ENCODE data around the gene DMXL2. TPM values are rescaled to one million over a fixed set of nuclear protein-coding genes. Genes with fewer than 3 reads are reported as not detected.
"Not testable (repeated sequence)": the region's sequence is repeated elsewhere in the genome, so short reads cannot be mapped to it uniquely, and the experiment has no call there.

DMXL2 gene
- total and polyA plus RNA-seq, 2 experiments from 2014 or later: 10.5 to 31.4 TPM

DNA sequence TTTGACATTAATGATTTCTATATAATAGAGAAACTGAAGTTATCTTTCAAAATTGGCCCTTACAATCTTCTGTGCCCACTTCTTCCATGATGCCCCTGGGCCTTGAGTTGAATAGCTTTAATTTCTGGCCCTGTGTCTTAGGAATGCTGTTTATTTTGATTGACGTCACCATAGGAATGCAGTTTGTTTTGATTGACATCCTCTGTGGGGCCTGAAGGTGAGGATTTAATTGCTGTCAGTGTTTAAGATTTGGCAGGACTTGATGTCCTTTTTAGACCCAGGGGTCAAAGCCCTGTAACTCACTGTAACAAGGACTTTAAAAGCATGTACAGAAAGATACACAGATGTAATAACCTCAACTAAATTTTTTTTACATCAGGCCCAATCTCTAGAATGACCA is 197.8 kb downstream of the DMXL2 start:
- DNase-seq (ENCODE audit: low spot score): no peak
- WGBS (ENCODE audit: low lambda C conversion rate, missing lambda C conversion rate): 56% methylated on average over 1 of the region's 1 CpG
- H3K27me3 ChIP-seq: no peaks in the 10 kb centered on the region
- no peaks in the 10 kb centered on the region for H4K20me1 ChIP-seq (ENCODE audit: insufficient read depth, poor library complexity, severe bottlenecking)
- no peaks in the 10 kb centered on the region for H3K4me1 ChIP-seq (ENCODE audit: insufficient read depth)
- no peak overlapping the region for H3K4me3 ChIP-seq
- no peak overlapping the region for H3K4me2 ChIP-seq
- no peak overlapping the region for H2AFZ ChIP-seq
- H3K27ac ChIP-seq: no peak overlapping the region
- TF ChIP-seq EZH2phosphoT487 (IDR thresholded peaks at IDR 0.05; ENCODE audit: low read depth, severe bottlenecking, unreplicated experiment) (no peak), EZH2 (IDR thresholded peaks at IDR 0.05; ENCODE audit: borderline replicate concordance) (no peak)
- TF ChIP-seq, protein P1, sequence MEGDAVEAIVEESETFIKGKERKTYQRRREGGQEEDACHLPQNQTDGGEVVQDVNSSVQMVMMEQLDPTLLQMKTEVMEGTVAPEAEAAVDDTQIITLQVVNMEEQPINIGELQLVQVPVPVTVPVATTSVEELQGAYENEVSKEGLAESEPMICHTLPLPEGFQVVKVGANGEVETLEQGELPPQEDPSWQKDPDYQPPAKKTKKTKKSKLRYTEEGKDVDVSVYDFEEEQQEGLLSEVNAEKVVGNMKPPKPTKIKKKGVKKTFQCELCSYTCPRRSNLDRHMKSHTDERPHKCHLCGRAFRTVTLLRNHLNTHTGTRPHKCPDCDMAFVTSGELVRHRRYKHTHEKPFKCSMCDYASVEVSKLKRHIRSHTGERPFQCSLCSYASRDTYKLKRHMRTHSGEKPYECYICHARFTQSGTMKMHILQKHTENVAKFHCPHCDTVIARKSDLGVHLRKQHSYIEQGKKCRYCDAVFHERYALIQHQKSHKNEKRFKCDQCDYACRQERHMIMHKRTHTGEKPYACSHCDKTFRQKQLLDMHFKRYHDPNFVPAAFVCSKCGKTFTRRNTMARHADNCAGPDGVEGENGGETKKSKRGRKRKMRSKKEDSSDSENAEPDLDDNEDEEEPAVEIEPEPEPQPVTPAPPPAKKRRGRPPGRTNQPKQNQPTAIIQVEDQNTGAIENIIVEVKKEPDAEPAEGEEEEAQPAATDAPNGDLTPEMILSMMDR (IDR thresholded peaks at IDR 0.05; ENCODE audit: poor library complexity): no peak
- H3K9me2 ChIP-seq (replicated peaks; ENCODE audit: insufficient read depth): no peaks in the 10 kb centered on the region
- H3K36me3 ChIP-seq (replicated peaks; ENCODE audit: insufficient read depth, low read depth): no peaks in the 10 kb centered on the region
- H3K9me3 ChIP-seq (ENCODE audit: low read depth): no peaks in the 10 kb centered on the region
- H3K79me2 ChIP-seq: no peaks in the 10 kb centered on the region

DNA sequence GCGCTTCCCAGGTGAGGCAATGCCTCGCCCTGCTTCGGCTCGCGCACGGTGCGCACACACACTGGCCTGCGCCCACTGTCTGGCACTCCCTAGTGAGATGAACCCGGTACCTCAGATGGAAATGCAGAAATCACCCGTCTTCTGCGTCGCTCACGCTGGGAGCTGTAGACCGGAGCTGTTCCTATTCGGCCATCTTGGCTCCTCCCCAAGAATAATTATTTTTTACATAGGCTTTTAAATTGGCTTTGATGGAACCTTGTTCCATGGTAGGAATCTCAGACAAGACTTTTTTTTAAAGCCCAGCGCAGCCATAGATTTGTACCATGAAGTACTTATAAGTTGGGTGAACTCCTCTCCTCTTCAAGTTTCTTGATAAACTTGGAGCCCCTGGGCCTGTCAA is 199.5 kb downstream of the DMXL2 start:
- not testable (repeated sequence) for H3K9me2 ChIP-seq (replicated peaks; ENCODE audit: insufficient read depth); H3K79me2 ChIP-seq; H2AFZ ChIP-seq; H3K36me3 ChIP-seq (replicated peaks; ENCODE audit: insufficient read depth, low read depth); DNase-seq (ENCODE audit: low spot score); H3K27me3 ChIP-seq; H3K4me3 ChIP-seq; H3K9me3 ChIP-seq (ENCODE audit: low read depth); H3K4me2 ChIP-seq; H4K20me1 ChIP-seq (ENCODE audit: insufficient read depth, poor library complexity, severe bottlenecking); H3K27ac ChIP-seq; H3K4me1 ChIP-seq (ENCODE audit: insufficient read depth)
- WGBS (ENCODE audit: low lambda C conversion rate, missing lambda C conversion rate): 99% methylated on average over 7 of the region's 16 CpGs

- Histone ChIP-seq H3K27ac (no peak overlapping the region), H2AFZ (no peak overlapping the region), H3K9me3 (ENCODE audit: low read depth) (no peaks in the 10 kb centered on the region), H3K4me3 (no peak overlapping the region), H3K27me3 (no peaks in the 10 kb centered on the region), H3K4me2 (no peak overlapping the region), H3K79me2 (no peaks in the 10 kb centered on the region), H3K36me3 (replicated peaks; ENCODE audit: insufficient read depth, low read depth) (no peaks in the 10 kb centered on the region), H3K4me1 (ENCODE audit: insufficient read depth) (no peaks in the 10 kb centered on the region), H4K20me1 (ENCODE audit: insufficient read depth, poor library complexity, severe bottlenecking) (no peaks in the 10 kb centered on the region), H3K9me2 (replicated peaks; ENCODE audit: insufficient read depth) (no peaks in the 10 kb centered on the region)
- no peak for DNase-seq (ENCODE audit: low spot score)
- TF ChIP-seq EZH2phosphoT487 (IDR thresholded peaks at IDR 0.05; ENCODE audit: low read depth, severe bottlenecking, unreplicated experiment) (no peak), EZH2 (IDR thresholded peaks at IDR 0.05; ENCODE audit: borderline replicate concordance) (no peak)
- TF ChIP-seq, protein P1 (IDR thresholded peaks at IDR 0.05; ENCODE audit: poor library complexity): no peak
- 30% methylated on average over 4 of the region's 4 CpGs for WGBS (ENCODE audit: low lambda C conversion rate, missing lambda C conversion rate)
Measured at GRCh38 chr15:51416129-51416528, 206.4 kb downstream of the DMXL2 start.

DNA sequence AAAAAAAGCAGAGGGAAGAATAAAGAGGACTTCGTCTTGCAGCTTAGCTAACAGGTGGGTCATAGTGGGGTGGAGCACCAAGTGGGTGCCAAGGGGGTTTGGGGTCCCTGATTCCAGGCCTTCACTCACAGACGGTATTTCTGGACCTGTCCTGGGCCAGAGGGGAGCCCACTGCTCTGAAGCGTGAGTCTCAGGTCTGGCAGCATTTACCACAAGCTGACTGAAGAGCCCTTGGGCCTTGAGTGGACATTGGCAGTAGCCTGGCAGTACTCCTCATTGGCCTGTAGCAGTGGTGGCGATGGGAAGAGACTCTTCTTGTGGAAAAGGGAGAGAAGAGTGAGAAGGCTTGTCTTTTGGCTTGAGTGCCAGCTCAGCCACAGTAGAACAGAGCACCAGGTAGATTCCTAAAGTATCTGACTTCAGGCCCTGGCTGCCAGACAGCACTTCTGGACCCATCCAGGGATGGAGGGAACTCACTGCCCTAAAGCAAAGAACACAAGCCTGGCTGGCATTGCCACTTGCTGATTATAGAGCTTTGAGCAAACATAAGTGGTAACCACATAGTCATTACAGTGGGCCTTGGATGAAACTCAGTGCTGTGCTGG is 208.2 kb downstream of the DMXL2 start:
- H2AFZ ChIP-seq: no peak overlapping the region
- no peaks in the 10 kb centered on the region for H3K4me1 ChIP-seq (ENCODE audit: insufficient read depth)
- H3K79me2 ChIP-seq: no peaks in the 10 kb centered on the region
- 79% methylated on average over 4 of the region's 4 CpGs for WGBS (ENCODE audit: low lambda C conversion rate, missing lambda C conversion rate)
- no peak overlapping the region for H3K4me3 ChIP-seq
- H3K36me3 ChIP-seq (replicated peaks; ENCODE audit: insufficient read depth, low read depth): no peaks in the 10 kb centered on the region
- no peak for TF ChIP-seq EZH2phosphoT487 (IDR thresholded peaks at IDR 0.05; ENCODE audit: low read depth, severe bottlenecking, unreplicated experiment)
- TF ChIP-seq EZH2 (IDR thresholded peaks at IDR 0.05; ENCODE audit: borderline replicate concordance): no peak
- TF ChIP-seq, protein P1 (IDR thresholded peaks at IDR 0.05; ENCODE audit: poor library complexity): no peak
- H3K9me3 ChIP-seq (ENCODE audit: low read depth): no peaks in the 10 kb centered on the region
- H3K9me2 ChIP-seq (replicated peaks; ENCODE audit: insufficient read depth): no peaks in the 10 kb centered on the region
- H4K20me1 ChIP-seq (ENCODE audit: insufficient read depth, poor library complexity, severe bottlenecking): no peaks in the 10 kb centered on the region
- no peaks in the 10 kb centered on the region for H3K27me3 ChIP-seq
- no peak for DNase-seq (ENCODE audit: low spot score)
- H3K4me2 ChIP-seq: no peak overlapping the region
- H3K27ac ChIP-seq: no peak overlapping the region

Measured in hepatocyte (in vitro differentiated cells).